HAP-1 (cell line): Measurements from ENCODE around the gene ZFAND2B.
A peak's percentile ranks its signal among the peaks of the same experiment; 100 is the strongest.

ENCODE experiments used
- DNase-seq, 2 experiments: peaks; one replicate each; pipeline ENCODE4 v3.0.0-alpha.2; 2016 to 2020; ENCODE audit warnings: low spot score in 2 of 2
- H3K27me3 ChIP-seq: fragments of 250-450 bp; sonication (Bioruptor Pico); 2 replicates; pipeline ENCODE4 v1.5.1; 2020; ENCODE audit warnings: low read depth, mild to moderate bottlenecking, moderate library complexity
- H3K36me3 ChIP-seq: fragments of 250-450 bp; sonication (Bioruptor Pico); replicated peaks from 2 replicates; pipeline ENCODE4 v1.5.1; 2020; ENCODE audit warnings: mild to moderate bottlenecking
- H3K4me1 ChIP-seq: fragments of 250-450 bp; sonication (Bioruptor Pico); 2 replicates; pipeline ENCODE4 v1.5.1; 2020; ENCODE audit warnings: mild to moderate bottlenecking
- H3K4me3 ChIP-seq: fragments of 250-450 bp; sonication (Bioruptor Pico); 2 replicates; pipeline ENCODE4 v1.5.1; 2020; ENCODE audit warnings: mild to moderate bottlenecking, moderate library complexity
- H3K9me3 ChIP-seq: fragments of 250-450 bp; sonication (Bioruptor Pico); 2 replicates; pipeline ENCODE4 v1.5.1; 2020; ENCODE audit warnings: mild to moderate bottlenecking, moderate library complexity
- in situ Hi-C: fragments of 300-500 bp; cut with MboI; formaldehyde crosslinking; loops from 3 replicates; pipeline ENCODE4 v1.14.3; 2020; ENCODE audit warnings: low sequenced_read_pairs, inconsistent platforms, mixed read lengths

The ZFAND2B gene

GRCh38 chr2:219169930-219170654 lies 36.5 kb upstream of the ZFAND2B start, which contains the start of gene SLC23A3:
SLC23A3 (minus strand) TSS chr2:219170029; CDS start chr2:219169984, 45 bp downstream.
- Histone ChIP-seq H3K9me3 (no peaks in the 10 kb centered on the region), H3K36me3 (peaks cover 13% of the 10 kb centered on the region), H3K4me1 (no peaks in the 10 kb centered on the region), H3K4me3 (no peak within 1 kb of the TSS), H3K27me3 (no peaks in the 10 kb centered on the region)
- DNase-seq = no peak
- in situ Hi-C loops = no loop called here

- H3K36me3 ChIP-seq = peaks cover 13% of the 10 kb centered on the region
- peak; percentile 38 to 63 for DNase-seq
- no peaks in the 10 kb centered on the region for H3K27me3 ChIP-seq
- no peak overlapping the region for H3K4me3 ChIP-seq
- in situ Hi-C loops = no loop called here
- H3K9me3 ChIP-seq = no peaks in the 10 kb centered on the region
- H3K4me1 ChIP-seq = peaks cover 3% of the 10 kb centered on the region; the same call in 1 of the 2 replicates
Observed at GRCh38 chr2:219171231-219171651, 35.3 kb upstream of the ZFAND2B start.

- peaks cover 3% of the 10 kb centered on the region; the same call in 1 of the 2 replicates for H3K4me1 ChIP-seq
- H3K27me3 ChIP-seq = no peaks in the 10 kb centered on the region
- H3K36me3 ChIP-seq = peaks cover 13% of the 10 kb centered on the region
- H3K9me3 ChIP-seq = no peaks in the 10 kb centered on the region
- in situ Hi-C loops = no loop called here
- no peak for DNase-seq
- H3K4me3 ChIP-seq = no peak overlapping the region
Observed at GRCh38 chr2:219172231-219173154, 34.1 kb upstream of the ZFAND2B start.

- no peaks in the 10 kb centered on the region for H3K9me3 ChIP-seq
- DNase-seq = no peak
- H3K36me3 ChIP-seq = peaks cover 13% of the 10 kb centered on the region
- peaks cover 3% of the 10 kb centered on the region; the same call in 1 of the 2 replicates for H3K4me1 ChIP-seq
- H3K27me3 ChIP-seq = no peaks in the 10 kb centered on the region
- H3K4me3 ChIP-seq = no peak overlapping the region
- in situ Hi-C loops = no loop called here
Observed at GRCh38 chr2:219173176-219173575, 33.4 kb upstream of the ZFAND2B start.

- no peak for DNase-seq
- no peak overlapping the region for H3K4me3 ChIP-seq
- in situ Hi-C loops = no loop called here
- H3K4me1 ChIP-seq = peaks cover 3% of the 10 kb centered on the region; the same call in 1 of the 2 replicates
- H3K36me3 ChIP-seq = peaks cover 13% of the 10 kb centered on the region
- H3K9me3 ChIP-seq = no peaks in the 10 kb centered on the region
- H3K27me3 ChIP-seq = no peaks in the 10 kb centered on the region
Observed at GRCh38 chr2:219174146-219174545, 32.4 kb upstream of the ZFAND2B start.

- H3K36me3 ChIP-seq = peaks cover 16% of the 10 kb centered on the region
- no peaks in the 10 kb centered on the region for H3K27me3 ChIP-seq
Observed at GRCh38 chr2:219174801-219175200, 31.8 kb upstream of the ZFAND2B start.

GRCh38 chr2:219175486-219175885 lies 31.1 kb upstream of the ZFAND2B start:
- H3K9me3 ChIP-seq = no peaks in the 10 kb centered on the region
- no peaks in the 10 kb centered on the region for H3K27me3 ChIP-seq
- peak overlapping the region; percentile 96; the same call in 1 of the 2 replicates for H3K4me3 ChIP-seq
- peaks cover 16% of the 10 kb centered on the region for H3K36me3 ChIP-seq
- no peak for DNase-seq
- H3K4me1 ChIP-seq = peaks cover 3% of the 10 kb centered on the region; the same call in 1 of the 2 replicates
- in situ Hi-C loops = no loop called here

More at GRCh38 chr2:219174801-219175200, 31.8 kb upstream of the ZFAND2B start:
- no peak for DNase-seq
- Histone ChIP-seq H3K4me1 (peaks cover 3% of the 10 kb centered on the region; the same call in 1 of the 2 replicates), H3K9me3 (no peaks in the 10 kb centered on the region), H3K4me3 (no peak overlapping the region)
- in situ Hi-C loops = no loop called here

- peaks cover 21% of the 10 kb centered on the region for H3K36me3 ChIP-seq
- in situ Hi-C loops = no loop called here
- H3K4me1 ChIP-seq = peaks cover 3% of the 10 kb centered on the region; the same call in 1 of the 2 replicates
- DNase-seq = peak in 1 of 2 experiments; percentile 56
- no peaks in the 10 kb centered on the region for H3K9me3 ChIP-seq
- no peaks in the 10 kb centered on the region for H3K27me3 ChIP-seq
- peak overlapping the region; percentile 96 for H3K4me3 ChIP-seq
Observed at GRCh38 chr2:219175928-219176817, 30.4 kb upstream of the ZFAND2B start.

- Histone ChIP-seq H3K4me3 (peak within 1 kb of the TSS; percentile 96), H3K27me3 (no peaks in the 10 kb centered on the region), H3K9me3 (no peaks in the 10 kb centered on the region), H3K4me1 (peaks cover 3% of the 10 kb centered on the region; the same call in 1 of the 2 replicates), H3K36me3 (peaks cover 22% of the 10 kb centered on the region)
- in situ Hi-C loops = no loop called here
- peak; percentile 75 to 89 for DNase-seq
Observed at GRCh38 chr2:219176818-219177551, 29.6 kb upstream of the ZFAND2B start, which contains the start of gene CNPPD1. CNPPD1 (minus strand) TSS chr2:219176925; CDS start chr2:219176828, 97 bp downstream.

- in situ Hi-C loops = no loop called here
Observed at GRCh38 chr2:219177552-219178376, 28.8 kb upstream of the ZFAND2B start, which contains the start of gene RETREG2. RETREG2 (plus strand) TSS chr2:219178275; CDS start chr2:219178353, 78 bp downstream.

GRCh38 chr2:219178377-219179175 lies 28.0 kb upstream of the ZFAND2B start:
- in situ Hi-C loops = no loop called here
- H3K4me1 ChIP-seq = peaks cover 3% of the 10 kb centered on the region; the same call in 1 of the 2 replicates
- H3K9me3 ChIP-seq = no peaks in the 10 kb centered on the region
- DNase-seq = peak; percentile 11 to 60
- H3K36me3 ChIP-seq = peaks cover 26% of the 10 kb centered on the region
- no peaks in the 10 kb centered on the region for H3K27me3 ChIP-seq
- peak overlapping the region; percentile 96 for H3K4me3 ChIP-seq

More at GRCh38 chr2:219177552-219178376, 28.8 kb upstream of the ZFAND2B start, which contains the start of gene RETREG2:
- Histone ChIP-seq H3K9me3 (no peaks in the 10 kb centered on the region), H3K27me3 (no peaks in the 10 kb centered on the region), H3K4me1 (peaks cover 3% of the 10 kb centered on the region; the same call in 1 of the 2 replicates), H3K4me3 (peak within 1 kb of the TSS; percentile 96), H3K36me3 (peaks cover 28% of the 10 kb centered on the region)
- peak; percentile 79 to 87 for DNase-seq
